ENCODE measurements around the gene SBK2.
"Not testable (repeated sequence)": the region's sequence is repeated elsewhere in the genome, so short reads cannot be mapped to it uniquely, and the experiment has no call there.

The SBK2 gene

GRCh38 chr19:55536951-55537740, at the start of gene SBK2:
TSS of gene SBK2 (minus strand) at chr19:55537133. CDS start at chr19:55536294, 839 bp downstream.
- no peak for DNase-seq (ENCODE audit: low read depth)

- DNase-seq (ENCODE audit: low read depth) = peak; percentile 82
Observed at GRCh38 chr19:55585658-55586339, 48.9 kb upstream of the SBK2 start.

GRCh38 chr19:55584871-55585270, 47.9 kb upstream of the SBK2 start:
- no peak for DNase-seq (ENCODE audit: low read depth)

- DNase-seq (ENCODE audit: low read depth) = not testable (repeated sequence)
Observed at GRCh38 chr19:55583897-55584296, 47.0 kb upstream of the SBK2 start.

GRCh38 chr19:55582284-55582683, 45.4 kb upstream of the SBK2 start:
- DNase-seq (ENCODE audit: low read depth) = not testable (repeated sequence)

GRCh38 chr19:55581823-55582223, 44.9 kb upstream of the SBK2 start:
- DNase-seq (ENCODE audit: low read depth) = peak; percentile 56

GRCh38 chr19:55581145-55581822, 44.4 kb upstream of the SBK2 start:
- no peak for DNase-seq (ENCODE audit: low read depth)

GRCh38 chr19:55580628-55581144, 43.8 kb upstream of the SBK2 start, which contains the start of gene ZNF579:
TSS of gene ZNF579 (minus strand) at chr19:55580848. CDS start at chr19:55579639, 1,209 bp downstream.
- DNase-seq (ENCODE audit: low read depth) = peak; percentile 89

- DNase-seq (ENCODE audit: low read depth) = no peak
Observed at GRCh38 chr19:55579766-55580621, 43.1 kb upstream of the SBK2 start.

GRCh38 chr19:55578761-55579747, 42.1 kb upstream of the SBK2 start:
- no peak for DNase-seq (ENCODE audit: low read depth)

GRCh38 chr19:55578031-55578760, 41.3 kb upstream of the SBK2 start:
- no peak for DNase-seq (ENCODE audit: low read depth)

- DNase-seq (ENCODE audit: low read depth) = no peak
Observed at GRCh38 chr19:55576746-55577145, 39.8 kb upstream of the SBK2 start.

GRCh38 chr19:55573929-55574328, 37.0 kb upstream of the SBK2 start:
- not testable (repeated sequence) for DNase-seq (ENCODE audit: low read depth)

- DNase-seq (ENCODE audit: low read depth) = not testable (repeated sequence)
Observed at GRCh38 chr19:55569477-55569876, 32.5 kb upstream of the SBK2 start.

- no peak for DNase-seq (ENCODE audit: low read depth)
Observed at GRCh38 chr19:55567708-55568328, 30.9 kb upstream of the SBK2 start.

GRCh38 chr19:55566823-55567222, 29.9 kb upstream of the SBK2 start:
- no peak for DNase-seq (ENCODE audit: low read depth)

GRCh38 chr19:55563261-55563690, 26.3 kb upstream of the SBK2 start:
- peak; percentile 97 for DNase-seq (ENCODE audit: low read depth)

- no peak for DNase-seq (ENCODE audit: low read depth)
Observed at GRCh38 chr19:55559684-55560083, 22.8 kb upstream of the SBK2 start.

GRCh38 chr19:55554741-55555152, 17.8 kb upstream of the SBK2 start:
- DNase-seq (ENCODE audit: low read depth) = no peak

Measured in amniotic epithelial cell (primary cell).